Measurements from ENCODE around the gene CAMK2D. TPM values are rescaled to one million over a fixed set of nuclear protein-coding genes. Genes with fewer than 3 reads are reported as not detected.

The CAMK2D gene
- total RNA-seq, 2 experiments from 2014 or later: 29.9 to 32.9 TPM

GRCh38 chr4:113502476-113502875 is 259.1 kb downstream of the CAMK2D start:
- DNase-seq: no peak
- no peak for ATAC-seq (ENCODE audit: poor library complexity)
- no peak overlapping the region for H3K27ac ChIP-seq (ENCODE audit: low read depth in 1 of 2, low read length in 2 of 2)
- TF ChIP-seq CTCF (IDR thresholded peaks at IDR 0.05): no peak
- POLR2A ChIA-PET: no interaction called here
- H3K27me3 ChIP-seq (ENCODE audit: control insufficient read depth in 1 of 2, insufficient read depth in 2 of 2, low read length in 2 of 2): no peaks in the 10 kb centered on the region
- no peaks in the 10 kb centered on the region for H3K4me1 Mint-ChIP-seq (ENCODE audit: low read depth)
- H3K4me1 ChIP-seq (ENCODE audit: insufficient read depth, low read length): no peaks in the 10 kb centered on the region
- H3K27me3 Mint-ChIP-seq: no peaks in the 10 kb centered on the region
- no peaks in the 10 kb centered on the region for H3K9me3 ChIP-seq (ENCODE audit: control insufficient read depth in 1 of 2, insufficient read depth in 1 of 2, low read length in 2 of 2)
- no peaks in the 10 kb centered on the region for H3K9me3 Mint-ChIP-seq
- no peak overlapping the region for H3K4me3 ChIP-seq (ENCODE audit: low read length)
- intact Hi-C loops (cut with DNase I, micrococcal nuclease): no loop called here
- CTCF ChIA-PET: no interaction called here
- H3K36me3 Mint-ChIP-seq (ENCODE audit: low read depth): peaks cover 71% of the 10 kb centered on the region
- H3K36me3 ChIP-seq (ENCODE audit: insufficient read depth, low read length): peaks cover 24% of the 10 kb centered on the region
- H3K27ac Mint-ChIP-seq: no peak overlapping the region
- H3K4me3 Mint-ChIP-seq: no peak overlapping the region

GRCh38 chr4:113500424-113500823 is 261.1 kb downstream of the CAMK2D start:
- H3K36me3 Mint-ChIP-seq (ENCODE audit: low read depth): peaks cover 84% of the 10 kb centered on the region
- POLR2A ChIA-PET: no interaction called here
- Histone ChIP-seq H3K4me1 (ENCODE audit: insufficient read depth, low read length) (no peaks in the 10 kb centered on the region), H3K27me3 (ENCODE audit: control insufficient read depth in 1 of 2, insufficient read depth in 2 of 2, low read length in 2 of 2) (no peaks in the 10 kb centered on the region), H3K27ac (ENCODE audit: low read depth in 1 of 2, low read length in 2 of 2) (no peak overlapping the region), H3K4me3 (ENCODE audit: low read length) (no peak overlapping the region), H3K36me3 (ENCODE audit: insufficient read depth, low read length) (peaks cover 34% of the 10 kb centered on the region), H3K9me3 (ENCODE audit: control insufficient read depth in 1 of 2, insufficient read depth in 1 of 2, low read length in 2 of 2) (no peaks in the 10 kb centered on the region)
- H3K27me3 Mint-ChIP-seq: no peaks in the 10 kb centered on the region
- no peak overlapping the region for H3K4me3 Mint-ChIP-seq
- H3K27ac Mint-ChIP-seq: no peak overlapping the region
- CTCF ChIA-PET: interaction anchor here (1.4 kb wide), 1 partner anchor 12 kb away, joined by 4 read pairs; no protein-coding TSS in a partner anchor
- ATAC-seq (ENCODE audit: poor library complexity): no peak
- H3K4me1 Mint-ChIP-seq (ENCODE audit: low read depth): no peaks in the 10 kb centered on the region
- TF ChIP-seq CTCF (IDR thresholded peaks at IDR 0.05): no peak
- intact Hi-C loops (cut with DNase I, micrococcal nuclease): no loop called here
- peaks cover 3% of the 10 kb centered on the region for H3K9me3 Mint-ChIP-seq
- no peak for DNase-seq

- Mint-ChIP-seq H3K36me3 (ENCODE audit: low read depth) (peaks cover 84% of the 10 kb centered on the region), H3K27ac (no peak overlapping the region), H3K4me3 (no peak overlapping the region), H3K27me3 (no peaks in the 10 kb centered on the region), H3K4me1 (ENCODE audit: low read depth) (no peaks in the 10 kb centered on the region), H3K9me3 (peaks cover 3% of the 10 kb centered on the region)
- ChIA-PET POLR2A (no interaction called here), CTCF (interaction anchor here (1.4 kb wide), 1 partner anchor 11 kb away, joined by 4 read pairs; no protein-coding TSS in a partner anchor)
- Histone ChIP-seq H3K4me1 (ENCODE audit: insufficient read depth, low read length) (no peaks in the 10 kb centered on the region), H3K36me3 (ENCODE audit: insufficient read depth, low read length) (peaks cover 27% of the 10 kb centered on the region), H3K27ac (ENCODE audit: low read depth in 1 of 2, low read length in 2 of 2) (no peak overlapping the region), H3K27me3 (ENCODE audit: control insufficient read depth in 1 of 2, insufficient read depth in 2 of 2, low read length in 2 of 2) (no peaks in the 10 kb centered on the region), H3K9me3 (ENCODE audit: control insufficient read depth in 1 of 2, insufficient read depth in 1 of 2, low read length in 2 of 2) (no peaks in the 10 kb centered on the region), H3K4me3 (ENCODE audit: low read length) (no peak overlapping the region)
- TF ChIP-seq CTCF (IDR thresholded peaks at IDR 0.05): no peak
- intact Hi-C loops (cut with DNase I, micrococcal nuclease): no loop called here
- ATAC-seq (ENCODE audit: poor library complexity) (no peak), DNase-seq (no peak)
Observed at GRCh38 chr4:113499696-113500095, 261.8 kb downstream of the CAMK2D start.

Data from CD4-positive, alpha-beta T cell (primary cell).